HepG2 (cell line): ENCODE measurements around the gene CDK17. TPM values are rescaled to one million over a fixed set of nuclear protein-coding genes. Genes with fewer than 3 reads are reported as not detected.

ENCODE experiments used
- ATAD3A ChIP-seq: sonication (generic); formaldehyde crosslinking; IDR thresholded peaks from 2 replicates; pipeline ENCODE4 v1.4.0; 2020; ENCODE audit warnings: missing genetic modification reagents
- DMTF1 ChIP-seq: sonication (generic); formaldehyde crosslinking; IDR thresholded peaks from 2 replicates; pipeline ENCODE4 v1.4.0; 2020; ENCODE audit warnings: mild to moderate bottlenecking, missing genetic modification reagents
- FOSL1 ChIP-seq: sonication (generic); formaldehyde crosslinking; IDR thresholded peaks from 2 replicates; pipeline ENCODE4 v1.9.0; 2021; ENCODE audit warnings: missing genetic modification reagents, borderline replicate concordance
- MZF1 ChIP-seq: sonication (generic); formaldehyde crosslinking; IDR thresholded peaks from 2 replicates; pipeline ENCODE4 v1.8.1; 2023; ENCODE audit warnings: mild to moderate bottlenecking, missing genetic modification reagents, borderline replicate concordance
- NR2F1 ChIP-seq, 2 experiments: fragments of 450-650 bp in 1 of 2; formaldehyde crosslinking in 1 of 2; IDR thresholded peaks; 2 replicates each; pipeline versions ENCODE4 v1.5.0 to v1.6.1; 2016 to 2020; ENCODE audit warnings: mild to moderate bottlenecking in 1 of 2, missing compliant biosample characterization in 1 of 2, missing genetic modification reagents in 1 of 2, moderate library complexity in 1 of 2
- PRDM4 ChIP-seq: sonication (generic); formaldehyde crosslinking; IDR thresholded peaks from 2 replicates; pipeline ENCODE4 v1.9.0; 2021; ENCODE audit warnings: missing genetic modification reagents, borderline replicate concordance
- TCF12 ChIP-seq, 2 experiments: fragments of 450-650 bp in 1 of 2; sonication (generic) in 1 of 2; formaldehyde crosslinking in 1 of 2; IDR thresholded peaks; 2 replicates each; pipeline versions ENCODE4 v1.6.1 to v1.8.0; 2017 to 2022; ENCODE audit warnings: antibody characterized with exemption in 1 of 2, mild to moderate bottlenecking in 1 of 2, missing genetic modification reagents in 1 of 2, moderate library complexity in 1 of 2
- ZNF24 ChIP-seq: fragments of 450-650 bp; IDR thresholded peaks from 2 replicates; pipeline ENCODE4 v1.6.1; 2017; ENCODE audit warnings: antibody characterized with exemption, mild to moderate bottlenecking
- ZNF605 ChIP-seq: sonication (generic); formaldehyde crosslinking; IDR thresholded peaks from 2 replicates; pipeline ENCODE4 v1.8.0; 2022; ENCODE audit warnings: mild to moderate bottlenecking, missing genetic modification reagents
- ZNF660 ChIP-seq: sonication (generic); formaldehyde crosslinking; IDR thresholded peaks from 2 replicates; pipeline ENCODE4 v1.5.1; 2020; ENCODE audit warnings: mild to moderate bottlenecking, low read depth, missing genetic modification reagents, borderline replicate concordance
- ZNF777 ChIP-seq: sonication (generic); formaldehyde crosslinking; IDR thresholded peaks from 2 replicates; pipeline ENCODE4 v1.4.0; 2020; ENCODE audit warnings: missing genetic modification reagents
- polyA plus RNA-seq, 8 experiments: library from polyadenylated mRNA; depleted of rRNA in 3 of 8; stranded (reverse) in 7 of 8; unstranded in 1 of 8; fragments of >200 nt; fragmentation: Illumina TruSeq in 4 of 8; extraction: Trizol in 4 of 8; gene quantifications; 2 replicates each; pipeline versions ENCODE4 v1.2.1 to v1.2.3, GENCODE V29; 2011 to 2016; ENCODE audit warnings: low read depth in 4 of 8, missing spikeins in 1 of 8, mixed read lengths in 1 of 8; ENCODE audit not compliant: insufficient read depth in 1 of 8
- total RNA-seq, 5 experiments: library from RNA; depleted of rRNA; stranded (reverse); fragments of >200 nt; fragmentation: Illumina TruSeq; extraction: Trizol; gene quantifications; 2 replicates each; pipeline ENCODE4 v1.2.3, GENCODE V29; 2016; ENCODE audit warnings: low read depth in 1 of 5

Gene CDK17
- total and polyA plus RNA-seq, 2 of the 13 experiments (the other 11 are each of a cell fraction or from before 2014, with no cell fraction given), result 9.9 to 22.3 TPM

GRCh38 chr12:96329545-96329944 is 70.7 kb downstream of the CDK17 start (continued):
- TF ChIP-seq ZNF660 (CRISPR knock-in tag), result no peak
- no peak for TF ChIP-seq PRDM4 (CRISPR knock-in tag)
- no peak for TF ChIP-seq NR2F1 (CRISPR knock-in tag; IDR thresholded peaks at IDR 0.05)
- TF ChIP-seq ZNF605 (CRISPR knock-in tag), result no peak
- TF ChIP-seq DMTF1 (CRISPR knock-in tag), result no peak
- TF ChIP-seq ZNF777, result no peak
- no peak for TF ChIP-seq ATAD3A
- TF ChIP-seq ZNF24, result no peak
- TF ChIP-seq FOSL1 (CRISPR knock-in tag), result no peak
- no peak for TF ChIP-seq TCF12 (IDR thresholded peaks at IDR 0.05)
- no peak for TF ChIP-seq TCF12 (CRISPR knock-in tag; IDR thresholded peaks at IDR 0.05)
- TF ChIP-seq MZF1 (CRISPR knock-in tag), result no peak
